T-helper 2 cell (primary cell): Measurements from ENCODE around the gene TP53BP1.
"Not testable (repeated sequence)": the region's sequence is repeated elsewhere in the genome, so short reads cannot be mapped to it uniquely, and the experiment has no call there.

Experiments used
- DNase-seq, 5 experiments: peaks; one replicate each; pipeline versions ENCODE4 v3.0.0 to v3.0.0-alpha.2; 2012 to 2022
- total RNA-seq, 2 donors: gene quantifications; one replicate each; lab custom pipeline; 2026; lab: John Stamatoyannopoulos, UW

TP53BP1 gene, protein sequence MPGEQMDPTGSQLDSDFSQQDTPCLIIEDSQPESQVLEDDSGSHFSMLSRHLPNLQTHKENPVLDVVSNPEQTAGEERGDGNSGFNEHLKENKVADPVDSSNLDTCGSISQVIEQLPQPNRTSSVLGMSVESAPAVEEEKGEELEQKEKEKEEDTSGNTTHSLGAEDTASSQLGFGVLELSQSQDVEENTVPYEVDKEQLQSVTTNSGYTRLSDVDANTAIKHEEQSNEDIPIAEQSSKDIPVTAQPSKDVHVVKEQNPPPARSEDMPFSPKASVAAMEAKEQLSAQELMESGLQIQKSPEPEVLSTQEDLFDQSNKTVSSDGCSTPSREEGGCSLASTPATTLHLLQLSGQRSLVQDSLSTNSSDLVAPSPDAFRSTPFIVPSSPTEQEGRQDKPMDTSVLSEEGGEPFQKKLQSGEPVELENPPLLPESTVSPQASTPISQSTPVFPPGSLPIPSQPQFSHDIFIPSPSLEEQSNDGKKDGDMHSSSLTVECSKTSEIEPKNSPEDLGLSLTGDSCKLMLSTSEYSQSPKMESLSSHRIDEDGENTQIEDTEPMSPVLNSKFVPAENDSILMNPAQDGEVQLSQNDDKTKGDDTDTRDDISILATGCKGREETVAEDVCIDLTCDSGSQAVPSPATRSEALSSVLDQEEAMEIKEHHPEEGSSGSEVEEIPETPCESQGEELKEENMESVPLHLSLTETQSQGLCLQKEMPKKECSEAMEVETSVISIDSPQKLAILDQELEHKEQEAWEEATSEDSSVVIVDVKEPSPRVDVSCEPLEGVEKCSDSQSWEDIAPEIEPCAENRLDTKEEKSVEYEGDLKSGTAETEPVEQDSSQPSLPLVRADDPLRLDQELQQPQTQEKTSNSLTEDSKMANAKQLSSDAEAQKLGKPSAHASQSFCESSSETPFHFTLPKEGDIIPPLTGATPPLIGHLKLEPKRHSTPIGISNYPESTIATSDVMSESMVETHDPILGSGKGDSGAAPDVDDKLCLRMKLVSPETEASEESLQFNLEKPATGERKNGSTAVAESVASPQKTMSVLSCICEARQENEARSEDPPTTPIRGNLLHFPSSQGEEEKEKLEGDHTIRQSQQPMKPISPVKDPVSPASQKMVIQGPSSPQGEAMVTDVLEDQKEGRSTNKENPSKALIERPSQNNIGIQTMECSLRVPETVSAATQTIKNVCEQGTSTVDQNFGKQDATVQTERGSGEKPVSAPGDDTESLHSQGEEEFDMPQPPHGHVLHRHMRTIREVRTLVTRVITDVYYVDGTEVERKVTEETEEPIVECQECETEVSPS (N-terminal part only)
- 123 to 174 reads per million in 2 donors for total RNA-seq

DNA sequence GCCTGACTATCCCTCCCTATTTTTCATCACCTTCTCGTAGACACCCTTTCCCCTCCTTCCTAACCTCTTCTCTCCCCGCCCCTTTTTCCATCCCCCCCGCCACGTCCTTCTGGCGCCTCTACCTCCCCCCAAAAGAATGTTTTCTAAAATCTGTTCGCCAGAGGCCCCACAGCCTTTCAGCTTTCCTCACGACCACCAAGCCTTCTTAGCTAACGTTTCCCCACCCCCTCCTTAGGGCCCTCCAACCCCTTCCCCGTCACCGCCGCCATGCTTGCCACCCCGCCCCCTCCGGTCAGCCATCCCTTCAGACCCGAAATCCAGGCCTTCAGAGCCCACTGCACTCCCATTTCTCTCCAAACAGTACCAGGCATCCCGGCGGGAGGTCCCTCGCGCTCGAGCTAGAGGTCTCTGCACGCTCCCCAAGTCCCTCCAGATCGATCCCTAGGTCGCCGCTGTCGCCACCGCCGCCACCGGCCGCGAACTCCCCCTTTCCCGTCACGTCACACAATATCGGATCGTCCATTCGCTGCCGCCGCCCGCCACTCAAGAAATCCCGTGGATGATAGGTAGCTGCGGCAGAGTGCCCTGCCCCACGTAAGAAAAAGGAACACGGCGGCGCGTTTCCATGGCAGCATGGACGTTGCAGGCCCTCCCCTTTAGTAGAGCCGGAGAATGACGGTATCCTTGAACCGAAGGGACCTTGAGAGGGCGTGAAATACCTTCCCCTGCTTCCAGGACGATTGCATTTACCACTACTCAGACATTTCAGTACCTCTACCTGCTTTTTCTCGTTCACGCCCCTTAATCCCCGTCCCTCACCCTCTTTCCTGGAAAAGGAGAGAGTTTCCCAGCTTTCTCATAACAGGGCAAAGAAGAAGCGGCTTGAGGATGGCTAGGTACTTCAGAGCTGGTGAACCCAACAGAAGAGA, at the start of gene TP53BP1:
TP53BP1 (minus strand) TSS at position 484 of the 929 bp plus-strand sequence; CDS start at position 371, 113 bp downstream.
- DNase-seq, result peak; percentile 85 to 97 (median 93)

DNA sequence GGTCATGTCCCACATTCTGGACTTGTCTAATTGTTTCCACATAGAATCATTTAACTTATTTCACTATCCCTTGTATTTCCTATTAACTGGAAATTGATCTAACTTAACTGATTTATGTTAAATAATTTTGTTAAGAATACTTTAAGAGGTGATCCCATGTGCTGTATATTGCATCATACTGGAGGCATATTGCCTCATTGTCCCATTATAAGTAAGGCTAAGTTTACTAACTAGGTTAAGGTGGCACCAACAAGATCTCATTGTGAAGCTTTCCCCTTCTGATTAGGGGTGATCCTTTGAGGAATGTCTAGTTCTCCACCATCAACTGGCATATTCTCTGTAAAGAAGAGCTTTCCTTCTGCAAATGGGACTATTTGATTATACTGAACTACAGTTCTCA, 48.8 kb upstream of the TP53BP1 start:
- DNase-seq, result no peak

DNA sequence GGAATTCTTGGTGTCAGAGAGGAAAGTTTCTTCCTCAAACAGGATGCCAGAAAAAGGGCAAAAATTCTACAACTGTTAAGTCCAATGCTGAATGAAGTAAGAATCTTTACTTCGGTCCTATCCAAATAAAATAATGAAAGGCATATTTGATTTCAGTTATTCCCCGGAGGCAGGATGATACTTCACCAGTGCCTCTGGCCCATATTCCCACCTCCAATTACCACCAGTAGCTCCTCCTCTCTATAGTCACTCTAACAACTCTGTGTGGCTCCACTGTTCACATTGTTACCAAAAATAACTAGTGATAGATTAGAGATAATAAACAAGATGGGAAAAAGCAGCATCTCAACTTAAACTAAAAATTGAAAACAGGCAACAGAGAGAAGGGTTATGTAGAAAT, 45.1 kb upstream of the TP53BP1 start:
- DNase-seq, result no peak

DNA sequence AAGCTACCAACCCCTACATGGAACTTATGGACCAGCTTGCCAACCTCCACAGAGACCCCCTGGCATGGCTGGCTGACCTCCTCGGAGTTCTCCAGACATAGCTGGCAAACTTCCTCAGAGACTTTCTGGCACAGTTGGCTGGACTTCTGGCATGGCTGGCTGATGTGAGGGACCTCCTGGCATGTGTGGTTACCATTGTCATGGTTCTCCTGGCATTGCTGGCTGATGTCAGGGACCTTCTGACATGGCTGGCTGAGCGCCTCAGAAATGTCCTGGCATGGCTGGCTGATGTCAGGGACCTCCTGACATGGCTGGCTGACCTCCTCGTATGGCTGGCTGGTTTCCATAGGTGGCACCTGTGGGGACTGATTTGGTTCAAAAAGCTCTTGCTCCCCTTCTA, 41.9 kb upstream of the TP53BP1 start:
- DNase-seq, result no peak

DNA sequence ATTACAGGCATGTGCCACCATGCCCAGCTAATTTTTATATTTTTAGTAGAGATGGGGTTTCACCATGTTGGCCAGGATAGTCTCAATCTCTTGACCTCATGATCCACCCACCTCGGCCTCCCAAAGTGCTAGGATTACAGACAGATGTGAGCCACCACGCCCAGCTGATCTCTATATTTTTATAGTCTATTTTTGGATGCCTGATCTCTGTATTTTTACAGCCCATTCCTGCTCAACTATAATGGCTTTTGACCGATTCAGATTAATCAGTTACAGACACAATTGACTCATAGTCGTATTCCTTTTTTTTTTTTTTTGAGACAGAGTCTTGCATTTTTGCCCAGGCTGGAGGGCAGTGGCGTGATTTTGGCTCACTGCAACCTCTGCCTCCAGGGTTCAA, 39.9 kb upstream of the TP53BP1 start:
- DNase-seq, result not testable (repeated sequence)

DNA sequence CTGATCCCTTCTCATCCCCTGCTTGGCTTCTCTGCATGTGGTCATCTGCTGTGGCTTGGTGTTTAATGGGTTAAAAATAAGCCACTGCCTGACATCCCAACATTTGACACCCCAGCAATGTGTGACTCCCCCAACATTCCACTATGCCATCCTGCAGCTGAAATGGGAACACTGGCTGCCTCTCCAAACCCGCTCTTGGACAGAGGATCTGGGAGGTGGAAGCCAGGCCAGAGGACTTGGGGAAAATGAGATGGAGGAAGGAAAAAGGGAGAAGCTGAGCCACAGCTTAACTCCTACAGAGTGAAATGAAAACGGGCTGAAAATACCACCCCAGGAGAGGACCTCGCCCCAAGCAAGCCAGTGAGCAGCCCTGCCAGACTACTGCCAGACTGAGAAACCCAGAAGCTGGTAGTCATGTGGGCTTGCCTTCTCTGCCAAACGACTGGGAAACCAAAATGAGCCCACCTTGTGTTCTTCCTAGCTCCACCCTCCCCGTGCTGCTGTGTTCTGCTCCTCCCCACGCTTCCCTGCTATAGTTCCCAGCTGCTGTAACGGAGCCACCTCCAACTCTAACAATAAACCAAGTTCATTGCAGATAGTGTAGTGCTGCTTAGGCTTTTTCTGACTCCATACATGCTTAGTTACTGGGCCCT, 38.2 kb upstream of the TP53BP1 start:
- DNase-seq, result no peak

DNA sequence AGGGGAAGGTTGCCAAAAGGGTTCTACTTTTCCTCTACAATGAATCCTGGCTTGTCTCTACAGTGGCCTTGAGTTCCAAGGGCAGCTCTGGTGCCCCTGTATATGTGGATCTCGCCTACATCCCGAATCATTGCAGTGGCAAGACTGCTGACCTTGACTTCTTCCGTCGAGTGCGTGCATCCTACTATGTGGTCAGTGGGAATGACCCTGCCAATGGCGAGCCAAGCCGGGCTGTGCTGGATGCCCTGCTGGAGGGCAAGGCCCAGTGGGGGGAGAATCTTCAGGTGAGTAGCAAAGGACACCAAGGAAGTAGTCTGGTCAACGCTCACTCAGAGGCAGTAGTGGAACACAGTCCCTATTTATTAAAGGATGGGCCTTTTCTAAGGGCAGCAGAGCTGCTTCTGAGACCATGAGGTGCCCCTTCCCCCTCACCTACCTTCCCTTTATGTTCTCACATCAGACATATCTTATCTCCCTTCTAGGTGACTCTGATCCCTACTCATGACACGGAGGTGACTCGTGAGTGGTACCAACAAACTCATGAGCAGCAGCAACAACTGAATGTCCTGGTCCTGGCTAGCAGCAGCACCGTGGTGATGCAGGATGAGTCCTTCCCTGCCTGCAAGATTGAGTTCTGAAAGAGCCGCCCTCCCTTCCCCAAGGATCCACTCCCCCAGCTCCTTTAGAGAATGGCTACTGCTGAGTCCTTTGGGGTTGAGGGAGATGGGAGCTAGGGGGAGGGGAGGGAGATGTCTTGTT, 36.8 kb upstream of the TP53BP1 start:
- no peak for DNase-seq

DNA sequence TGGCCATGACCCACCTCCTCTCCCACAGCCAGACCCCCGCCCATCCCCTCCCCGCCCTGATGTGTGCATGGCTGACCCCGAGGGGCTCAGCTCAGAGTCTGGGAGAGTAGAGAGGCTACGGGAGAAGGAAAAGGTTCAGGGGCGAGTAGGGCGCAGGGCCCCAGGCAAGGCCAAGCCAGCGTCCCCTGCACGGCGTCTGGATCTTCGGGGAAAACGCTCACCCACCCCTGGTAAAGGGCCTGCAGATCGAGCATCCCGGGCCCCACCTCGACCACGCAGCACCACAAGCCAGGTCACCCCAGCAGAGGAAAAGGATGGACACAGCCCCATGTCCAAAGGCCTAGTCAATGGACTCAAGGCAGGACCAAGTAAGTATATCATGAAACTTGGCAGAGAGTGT, 36.2 kb upstream of the TP53BP1 start:
- no peak for DNase-seq

DNA sequence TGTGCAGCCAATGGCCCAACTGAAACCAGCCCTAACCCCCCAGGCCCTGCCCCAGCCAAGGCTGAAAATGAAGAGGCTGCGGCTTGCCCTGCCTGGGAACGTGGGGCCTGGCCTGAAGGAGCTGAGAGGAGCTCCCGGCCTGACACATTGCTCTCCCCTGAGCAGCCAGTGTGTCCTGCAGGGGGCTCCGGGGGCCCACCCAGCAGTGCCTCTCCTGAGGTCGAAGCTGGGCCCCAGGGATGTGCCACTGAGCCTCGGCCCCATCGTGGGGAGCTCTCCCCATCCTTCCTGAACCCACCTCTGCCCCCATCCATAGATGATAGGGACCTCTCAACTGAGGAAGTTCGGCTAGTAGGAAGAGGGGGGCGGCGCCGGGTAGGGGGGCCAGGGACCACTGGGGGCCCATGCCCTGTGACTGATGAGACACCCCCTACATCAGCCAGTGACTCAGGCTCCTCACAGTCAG, 35.6 kb upstream of the TP53BP1 start:
- no peak for DNase-seq

DNA sequence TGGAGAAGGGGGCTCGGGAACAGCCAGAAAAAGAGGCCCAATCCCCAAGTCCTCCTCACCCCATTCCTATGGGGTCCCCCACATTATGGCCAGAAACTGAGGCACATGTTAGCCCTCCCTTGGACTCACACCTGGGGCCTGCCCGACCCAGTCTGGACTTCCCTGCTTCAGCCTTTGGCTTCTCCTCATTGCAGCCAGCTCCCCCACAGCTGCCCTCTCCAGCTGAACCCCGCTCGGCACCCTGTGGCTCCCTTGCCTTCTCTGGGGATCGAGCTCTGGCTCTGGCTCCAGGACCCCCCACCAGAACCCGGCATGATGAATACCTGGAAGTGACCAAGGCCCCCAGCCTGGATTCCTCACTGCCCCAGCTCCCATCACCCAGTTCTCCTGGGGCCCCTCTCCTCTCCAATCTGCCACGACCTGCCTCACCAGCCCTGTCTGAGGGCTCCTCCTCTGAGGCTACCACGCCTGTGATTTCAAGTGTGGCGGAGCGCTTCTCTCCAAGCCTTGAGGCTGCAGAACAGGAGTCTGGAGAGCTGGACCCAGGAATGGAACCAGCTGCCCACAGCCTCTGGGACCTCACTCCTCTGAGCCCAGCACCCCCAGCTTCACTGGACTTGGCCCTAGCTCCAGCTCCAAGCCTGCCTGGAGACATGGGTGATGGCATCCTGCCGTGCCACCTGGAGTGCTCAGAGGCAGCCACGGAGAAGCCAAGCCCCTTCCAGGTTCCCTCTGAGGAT, 35.0 kb upstream of the TP53BP1 start:
- no peak for DNase-seq

DNA sequence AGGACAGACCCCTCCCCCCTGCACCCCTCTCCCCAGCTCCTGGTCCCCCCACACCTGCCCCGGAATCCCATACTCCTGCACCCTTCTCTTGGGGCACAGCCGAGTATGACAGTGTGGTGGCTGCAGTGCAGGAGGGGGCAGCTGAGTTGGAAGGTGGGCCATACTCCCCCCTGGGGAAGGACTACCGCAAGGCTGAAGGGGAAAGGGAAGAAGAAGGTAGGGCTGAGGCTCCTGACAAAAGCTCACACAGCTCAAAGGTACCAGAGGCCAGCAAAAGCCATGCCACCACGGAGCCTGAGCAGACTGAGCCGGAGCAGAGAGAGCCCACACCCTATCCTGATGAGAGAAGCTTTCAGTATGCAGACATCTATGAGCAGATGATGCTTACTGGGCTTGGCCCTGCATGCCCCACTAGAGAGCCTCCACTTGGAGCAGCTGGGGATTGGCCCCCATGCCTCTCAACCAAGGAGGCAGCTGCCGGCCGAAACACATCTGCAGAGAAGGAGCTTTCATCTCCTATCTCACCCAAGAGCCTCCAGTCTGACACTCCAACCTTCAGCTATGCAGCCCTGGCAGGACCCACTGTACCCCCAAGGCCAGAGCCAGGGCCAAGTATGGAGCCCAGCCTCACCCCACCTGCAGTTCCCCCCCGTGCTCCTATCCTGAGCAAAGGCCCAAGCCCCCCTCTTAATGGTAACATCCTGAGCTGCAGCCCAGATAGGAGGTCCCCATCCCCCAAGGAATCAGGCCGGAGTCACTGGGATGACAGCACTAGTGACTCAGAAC, 34.3 kb upstream of the TP53BP1 start:
- no peak for DNase-seq

DNA sequence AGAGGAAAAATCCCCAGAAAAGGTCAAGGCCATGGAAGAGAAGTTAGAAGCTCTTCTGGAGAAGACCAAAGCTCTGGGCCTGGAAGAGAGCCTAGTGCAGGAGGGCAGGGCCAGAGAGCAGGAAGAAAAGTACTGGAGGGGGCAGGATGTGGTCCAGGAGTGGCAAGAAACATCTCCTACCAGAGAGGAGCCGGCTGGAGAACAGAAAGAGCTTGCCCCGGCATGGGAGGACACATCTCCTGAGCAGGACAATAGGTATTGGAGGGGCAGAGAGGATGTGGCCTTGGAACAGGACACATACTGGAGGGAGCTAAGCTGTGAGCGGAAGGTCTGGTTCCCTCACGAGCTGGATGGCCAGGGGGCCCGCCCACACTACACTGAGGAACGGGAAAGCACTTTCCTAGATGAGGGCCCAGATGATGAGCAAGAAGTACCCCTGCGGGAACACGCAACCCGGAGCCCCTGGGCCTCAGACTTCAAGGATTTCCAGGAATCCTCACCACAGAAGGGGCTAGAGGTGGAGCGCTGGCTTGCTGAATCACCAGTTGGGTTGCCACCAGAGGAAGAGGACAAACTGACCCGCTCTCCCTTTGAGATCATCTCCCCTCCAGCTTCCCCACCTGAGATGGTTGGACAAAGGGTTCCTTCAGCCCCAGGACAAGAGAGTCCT, 33.4 kb upstream of the TP53BP1 start:
- no peak for DNase-seq

DNA sequence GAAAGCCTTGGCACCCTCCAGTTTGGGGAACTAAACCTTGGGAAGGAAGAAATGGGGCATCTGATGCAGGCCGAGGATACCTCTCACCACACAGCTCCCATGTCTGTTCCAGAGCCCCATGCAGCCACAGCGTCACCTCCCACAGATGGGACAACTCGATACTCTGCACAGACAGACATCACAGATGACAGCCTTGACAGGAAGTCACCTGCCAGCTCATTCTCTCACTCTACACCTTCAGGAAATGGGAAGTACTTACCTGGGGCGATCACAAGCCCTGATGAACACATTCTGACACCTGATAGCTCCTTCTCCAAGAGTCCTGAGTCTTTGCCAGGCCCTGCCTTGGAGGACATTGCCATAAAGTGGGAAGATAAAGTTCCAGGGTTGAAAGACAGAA, 32.2 kb upstream of the TP53BP1 start:
- DNase-seq, result no peak

DNA sequence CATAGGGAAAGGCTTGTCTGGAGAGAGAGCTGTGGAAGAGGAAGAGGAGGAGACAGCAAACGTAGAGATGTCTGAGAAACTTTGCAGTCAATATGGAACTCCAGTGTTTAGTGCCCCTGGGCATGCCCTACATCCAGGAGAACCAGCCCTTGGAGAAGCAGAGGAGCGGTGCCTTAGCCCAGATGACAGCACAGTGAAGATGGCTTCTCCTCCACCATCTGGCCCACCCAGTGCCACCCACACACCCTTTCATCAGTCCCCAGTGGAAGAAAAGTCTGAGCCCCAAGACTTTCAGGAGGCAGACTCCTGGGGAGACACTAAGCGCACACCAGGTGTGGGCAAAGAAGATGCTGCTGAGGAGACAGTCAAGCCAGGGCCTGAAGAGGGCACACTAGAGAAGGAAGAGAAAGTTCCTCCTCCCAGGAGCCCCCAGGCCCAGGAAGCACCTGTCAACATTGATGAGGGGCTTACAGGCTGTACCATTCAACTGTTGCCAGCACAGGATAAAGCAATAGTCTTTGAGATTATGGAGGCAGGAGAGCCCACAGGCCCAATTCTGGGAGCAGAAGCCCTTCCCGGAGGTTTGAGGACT, 31.4 kb upstream of the TP53BP1 start:
- DNase-seq, result no peak

DNA sequence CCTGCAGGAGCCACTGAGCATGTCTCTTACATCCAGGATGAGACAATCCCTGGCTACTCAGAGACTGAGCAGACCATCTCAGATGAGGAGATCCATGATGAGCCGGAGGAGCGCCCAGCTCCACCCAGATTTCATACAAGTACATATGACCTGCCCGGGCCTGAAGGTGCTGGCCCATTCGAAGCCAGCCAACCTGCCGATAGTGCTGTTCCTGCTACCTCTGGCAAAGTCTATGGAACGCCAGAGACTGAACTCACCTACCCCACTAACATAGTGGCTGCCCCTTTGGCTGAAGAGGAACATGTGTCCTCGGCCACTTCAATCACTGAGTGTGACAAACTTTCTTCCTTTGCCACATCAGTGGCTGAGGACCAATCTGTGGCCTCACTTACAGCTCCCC, 30.7 kb upstream of the TP53BP1 start:
- no peak for DNase-seq

DNA sequence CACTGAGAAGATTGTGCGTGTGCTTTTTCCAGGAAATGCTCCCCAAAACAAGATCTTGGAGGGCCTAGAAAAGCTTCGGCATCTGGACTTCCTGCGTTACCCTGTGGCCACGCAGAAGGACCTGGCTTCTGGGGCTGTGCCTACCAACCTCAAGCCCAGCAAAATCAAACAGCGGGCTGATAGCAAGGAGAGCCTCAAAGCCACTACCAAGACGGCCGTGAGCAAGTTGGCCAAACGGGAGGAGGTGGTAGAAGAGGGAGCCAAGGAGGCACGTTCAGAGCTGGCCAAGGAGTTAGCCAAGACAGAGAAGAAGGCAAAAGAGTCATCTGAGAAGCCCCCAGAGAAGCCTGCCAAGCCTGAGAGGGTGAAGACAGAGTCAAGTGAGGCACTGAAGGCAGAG, 29.3 kb upstream of the TP53BP1 start:
- DNase-seq, result no peak

DNA sequence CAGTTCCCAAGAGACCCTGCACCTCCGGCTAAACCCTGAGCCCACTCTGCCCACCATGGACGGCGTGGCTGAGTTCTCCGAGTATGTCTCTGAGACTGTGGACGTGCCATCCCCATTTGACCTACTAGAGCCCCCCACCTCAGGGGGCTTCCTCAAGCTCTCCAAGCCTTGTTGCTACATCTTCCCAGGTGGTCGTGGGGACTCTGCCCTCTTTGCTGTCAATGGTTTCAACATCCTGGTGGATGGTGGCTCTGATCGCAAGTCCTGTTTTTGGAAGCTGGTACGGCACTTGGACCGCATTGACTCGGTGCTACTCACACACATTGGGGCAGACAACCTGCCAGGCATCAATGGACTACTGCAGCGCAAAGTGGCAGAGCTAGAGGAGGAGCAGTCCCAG, 28.5 kb upstream of the TP53BP1 start:
- DNase-seq, result no peak

DNA sequence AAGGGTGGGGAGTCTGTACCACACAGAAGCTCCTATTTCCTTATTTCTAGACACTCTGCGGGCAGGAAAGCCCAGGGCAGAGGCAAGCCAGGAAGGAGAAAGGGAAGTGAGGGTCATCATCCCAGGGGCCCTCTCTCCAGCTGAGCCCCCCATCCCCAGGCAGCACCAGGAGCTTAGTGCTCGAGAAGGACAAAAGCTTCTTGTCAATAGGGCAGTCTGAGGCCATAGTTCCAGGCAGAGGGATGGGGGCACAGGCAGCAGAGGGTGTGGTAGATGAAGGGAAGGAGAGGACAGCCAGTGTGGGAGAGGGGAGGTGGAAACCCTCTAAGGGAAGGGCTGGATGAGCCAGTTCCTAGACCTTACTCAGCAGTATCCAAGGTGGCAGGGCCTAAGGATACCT, 27.2 kb upstream of the TP53BP1 start:
- DNase-seq, result no peak
